ENCODE measurements around the gene ODF2L. TPM values are rescaled to one million over a fixed set of nuclear protein-coding genes. Genes with fewer than 3 reads are reported as not detected.

ODF2L gene
- total RNA-seq, 4 donors from 2014 or later: 26.5 to 134 (median 56.3) TPM

DNA sequence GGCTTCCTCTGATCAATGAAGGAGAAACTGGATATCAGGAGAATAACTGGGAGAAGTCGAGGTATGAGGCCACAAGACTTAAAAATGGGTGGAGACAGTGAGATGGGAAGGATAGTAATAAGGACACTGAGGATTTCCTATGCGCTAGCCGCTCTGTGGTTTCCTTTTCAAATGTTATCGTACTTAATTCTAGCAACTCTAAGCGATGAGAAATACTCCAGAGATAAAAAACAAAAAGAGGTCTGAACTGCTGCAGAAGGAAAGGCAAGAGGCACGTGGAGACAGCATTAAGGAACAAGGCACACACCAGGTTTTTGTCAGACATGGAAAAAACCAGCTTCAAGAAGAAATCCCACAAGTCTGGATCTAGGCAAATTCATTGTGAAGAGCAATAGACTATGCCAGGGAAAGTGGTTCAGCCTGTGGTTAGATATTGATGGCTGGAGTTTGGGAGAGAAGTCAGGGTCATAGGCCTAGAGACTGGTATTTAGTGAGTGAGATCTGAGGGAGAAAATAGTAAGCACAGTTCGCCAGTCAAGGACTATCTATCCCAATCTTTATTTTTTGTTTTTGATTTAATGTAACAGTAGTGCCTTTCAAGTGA lies 33.1 kb upstream of the ODF2L start:
- no peaks in the 10 kb centered on the region for H3K27me3 ChIP-seq
- TF ChIP-seq POLR2A (IDR thresholded peaks at IDR 0.05): no peak
- TF ChIP-seq, protein P1, sequence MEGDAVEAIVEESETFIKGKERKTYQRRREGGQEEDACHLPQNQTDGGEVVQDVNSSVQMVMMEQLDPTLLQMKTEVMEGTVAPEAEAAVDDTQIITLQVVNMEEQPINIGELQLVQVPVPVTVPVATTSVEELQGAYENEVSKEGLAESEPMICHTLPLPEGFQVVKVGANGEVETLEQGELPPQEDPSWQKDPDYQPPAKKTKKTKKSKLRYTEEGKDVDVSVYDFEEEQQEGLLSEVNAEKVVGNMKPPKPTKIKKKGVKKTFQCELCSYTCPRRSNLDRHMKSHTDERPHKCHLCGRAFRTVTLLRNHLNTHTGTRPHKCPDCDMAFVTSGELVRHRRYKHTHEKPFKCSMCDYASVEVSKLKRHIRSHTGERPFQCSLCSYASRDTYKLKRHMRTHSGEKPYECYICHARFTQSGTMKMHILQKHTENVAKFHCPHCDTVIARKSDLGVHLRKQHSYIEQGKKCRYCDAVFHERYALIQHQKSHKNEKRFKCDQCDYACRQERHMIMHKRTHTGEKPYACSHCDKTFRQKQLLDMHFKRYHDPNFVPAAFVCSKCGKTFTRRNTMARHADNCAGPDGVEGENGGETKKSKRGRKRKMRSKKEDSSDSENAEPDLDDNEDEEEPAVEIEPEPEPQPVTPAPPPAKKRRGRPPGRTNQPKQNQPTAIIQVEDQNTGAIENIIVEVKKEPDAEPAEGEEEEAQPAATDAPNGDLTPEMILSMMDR (IDR thresholded peaks at IDR 0.05): no peak
- intact Hi-C loops (cut with DNase I; ENCODE audit: low total_unique reads): no loop called here
- H3K9me3 ChIP-seq: no peaks in the 10 kb centered on the region
- H3K4me1 ChIP-seq: peaks cover 0 to 3% of the 10 kb centered on the region in 2 donors
- H3K4me3 ChIP-seq: no peak overlapping the region
- peak overlapping the region; percentile 26 to 50 for H3K27ac ChIP-seq
- no peaks in the 10 kb centered on the region for H3K36me3 ChIP-seq
- no peak for DNase-seq

DNA sequence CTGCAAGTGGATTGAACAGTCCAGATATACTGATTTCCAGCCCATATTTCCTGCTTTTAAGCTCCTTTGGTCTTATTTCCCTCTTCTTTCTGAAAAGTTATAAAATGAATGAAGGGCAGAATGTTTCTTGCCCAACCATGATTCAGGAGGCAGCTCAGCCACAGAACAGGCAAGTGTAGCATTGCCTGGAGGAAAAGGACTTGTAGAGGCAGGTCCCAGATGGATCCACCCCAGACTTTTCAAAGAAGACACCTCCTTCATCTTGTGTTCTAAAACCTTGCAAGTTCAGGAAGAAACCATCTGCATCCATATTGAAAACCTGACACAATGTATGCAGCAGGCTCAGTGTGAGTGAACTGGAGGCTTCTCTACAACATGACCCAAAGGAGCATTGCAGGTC lies 27.8 kb upstream of the ODF2L start, which contains the start of gene CLCA2:
Gene CLCA2 (plus strand): TSS at position 299 of the 400 bp plus-strand sequence. CDS start 77 bp downstream, at position 376.
- Histone ChIP-seq H3K36me3 (no peaks in the 10 kb centered on the region), H3K27ac (no peak within 1 kb of the TSS), H3K9me3 (no peaks in the 10 kb centered on the region), H3K4me3 (no peak within 1 kb of the TSS), H3K27me3 (no peaks in the 10 kb centered on the region), H3K4me1 (no peaks in the 10 kb centered on the region)
- no peak for DNase-seq
- TF ChIP-seq, protein P1 (IDR thresholded peaks at IDR 0.05): no peak
- TF ChIP-seq POLR2A (IDR thresholded peaks at IDR 0.05): no peak
- intact Hi-C loops (cut with DNase I; ENCODE audit: low total_unique reads): no loop called here

DNA sequence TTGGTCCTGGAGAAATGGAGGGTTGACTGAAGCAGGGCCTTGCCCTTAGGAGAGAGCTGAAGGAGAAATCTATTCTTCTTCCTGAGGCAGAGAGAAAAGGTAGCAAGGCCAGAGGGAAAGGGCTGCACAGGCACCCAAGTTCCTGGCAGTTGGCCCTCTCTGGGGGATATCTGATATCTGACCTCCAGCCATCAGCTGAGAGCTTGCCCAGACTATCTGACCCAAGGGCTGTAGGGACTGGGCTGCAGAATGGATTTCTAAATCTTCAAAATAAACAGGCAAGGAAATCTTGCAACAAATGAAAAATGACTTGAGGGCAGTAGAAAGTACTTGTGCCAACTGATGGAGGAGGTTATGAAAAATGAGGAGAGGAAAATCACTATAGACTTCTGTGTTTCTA lies 27.4 kb upstream of the ODF2L start:
- no peak for DNase-seq
- no peaks in the 10 kb centered on the region for H3K36me3 ChIP-seq
- no peaks in the 10 kb centered on the region for H3K9me3 ChIP-seq
- no peak overlapping the region for H3K27ac ChIP-seq
- H3K4me3 ChIP-seq: no peak overlapping the region
- no peaks in the 10 kb centered on the region for H3K27me3 ChIP-seq
- intact Hi-C loops (cut with DNase I; ENCODE audit: low total_unique reads): no loop called here
- TF ChIP-seq POLR2A (IDR thresholded peaks at IDR 0.05): no peak
- TF ChIP-seq, protein P1 (IDR thresholded peaks at IDR 0.05): no peak
- no peaks in the 10 kb centered on the region for H3K4me1 ChIP-seq

DNA sequence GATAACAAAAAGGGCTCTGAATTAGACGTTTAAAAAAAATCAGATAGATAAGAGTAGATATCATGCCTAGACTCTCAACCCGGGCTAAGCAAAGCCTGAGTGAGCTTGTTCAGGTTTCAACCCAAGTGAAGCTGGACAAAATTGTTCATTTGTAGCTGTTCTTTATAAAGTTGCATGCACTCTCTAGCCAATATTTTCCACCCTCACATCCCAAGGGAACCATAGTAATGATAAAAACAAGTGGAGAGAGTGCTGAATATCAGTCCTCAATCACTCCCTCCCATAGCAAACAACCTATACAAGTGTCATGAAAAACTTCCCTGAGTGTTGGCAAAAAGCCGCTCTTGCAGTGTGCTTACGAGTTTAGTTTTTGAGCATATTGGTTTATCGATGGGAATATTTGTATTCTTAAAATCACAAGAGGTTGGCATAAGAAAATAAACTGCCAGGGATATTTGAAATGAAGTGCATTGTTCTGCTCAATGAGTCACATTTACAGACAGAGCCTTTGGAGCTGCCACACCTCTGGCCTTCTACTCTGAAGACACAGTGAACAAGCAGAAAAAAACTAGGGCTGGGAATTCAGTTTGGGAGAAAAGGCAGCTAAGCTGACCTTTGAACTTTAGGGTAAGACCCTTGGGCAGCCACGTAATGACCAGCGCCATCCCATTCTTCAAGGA lies 25.6 kb upstream of the ODF2L start:
- Histone ChIP-seq H3K9me3 (no peaks in the 10 kb centered on the region), H3K4me3 (no peak overlapping the region), H3K27ac (no peak overlapping the region), H3K36me3 (no peaks in the 10 kb centered on the region), H3K4me1 (no peaks in the 10 kb centered on the region), H3K27me3 (no peaks in the 10 kb centered on the region)
- no peak for DNase-seq
- intact Hi-C loops (cut with DNase I; ENCODE audit: low total_unique reads): no loop called here
- TF ChIP-seq POLR2A (IDR thresholded peaks at IDR 0.05): no peak
- TF ChIP-seq, protein P1 (IDR thresholded peaks at IDR 0.05): no peak

DNA sequence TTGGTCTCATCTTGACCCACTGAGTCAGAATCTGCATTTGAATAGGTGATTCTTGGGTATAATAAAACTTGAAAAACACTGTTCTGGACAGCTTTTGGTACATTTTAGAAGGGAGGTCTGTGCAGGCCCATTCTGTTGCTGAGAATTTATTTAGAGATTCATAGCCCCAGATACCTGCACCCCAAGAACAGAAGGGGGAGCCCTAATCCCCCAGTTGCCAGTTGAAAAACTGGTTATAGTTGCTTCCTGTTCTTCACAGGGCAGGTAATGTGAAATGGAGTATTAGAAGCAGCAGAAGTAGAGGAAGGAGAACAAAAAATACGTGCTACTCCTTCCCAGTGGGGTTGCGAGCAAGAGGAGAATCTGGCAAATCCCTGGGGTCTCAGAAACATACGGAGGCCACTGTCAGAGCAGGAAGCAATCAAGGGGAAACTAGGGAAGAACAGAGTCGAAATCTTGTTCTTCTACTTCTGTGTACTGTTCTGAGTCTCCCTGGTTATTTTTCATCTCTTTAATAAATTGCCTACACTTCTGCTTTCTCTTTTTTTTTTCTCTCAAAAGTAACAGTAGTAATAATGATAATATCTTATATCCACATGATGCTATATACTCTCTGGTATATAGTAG lies 23.3 kb upstream of the ODF2L start:
- H3K4me3 ChIP-seq: no peak overlapping the region
- H3K9me3 ChIP-seq: no peaks in the 10 kb centered on the region
- intact Hi-C loops (cut with DNase I; ENCODE audit: low total_unique reads): no loop called here
- no peaks in the 10 kb centered on the region for H3K36me3 ChIP-seq
- no peak for TF ChIP-seq POLR2A (IDR thresholded peaks at IDR 0.05)
- TF ChIP-seq, protein P1 (IDR thresholded peaks at IDR 0.05): peak in 2 of 4 experiments; percentile 26 to 31
- H3K4me1 ChIP-seq: no peaks in the 10 kb centered on the region
- DNase-seq: no peak
- H3K27ac ChIP-seq: no peak overlapping the region
- no peaks in the 10 kb centered on the region for H3K27me3 ChIP-seq
